Gastroesophageal sphincter (tissue), 3 donors: ENCODE measurements around the gene TFDP2.

Experiments
- EP300 ChIP-seq: sonication (generic); formaldehyde crosslinking; IDR thresholded peaks from one replicate; pipeline ENCODE4 v1.6.1; 2017; ENCODE audit warnings: antibody characterized with exemption, mild to moderate bottlenecking
- POLR2A ChIP-seq, 2 donors: fragments of 450-650 bp; IDR thresholded peaks; one replicate each; pipeline ENCODE4 v1.6.1; 2017; ENCODE audit warnings: antibody characterized with exemption in 2 of 2, mild to moderate bottlenecking in 2 of 2, moderate library complexity in 1 of 2
- POLR2AphosphoS5 ChIP-seq: sonication (generic); formaldehyde crosslinking; IDR thresholded peaks from one replicate; pipeline ENCODE4 v1.6.1; 2017; ENCODE audit warnings: antibody characterized with exemption
- TF ChIP-seq, protein P1 (sequence below), 4 experiments: fragments of 200-600 bp in 2 of 4; fragments of 450-650 bp in 2 of 4; sonication (generic) in 1 of 4; IDR thresholded peaks; one replicate each; pipeline ENCODE4 v1.5.1; 2017 to 2019; ENCODE audit warnings: antibody characterized with exemption in 4 of 4, mild to moderate bottlenecking in 2 of 4, moderate library complexity in 2 of 4

DNA sequence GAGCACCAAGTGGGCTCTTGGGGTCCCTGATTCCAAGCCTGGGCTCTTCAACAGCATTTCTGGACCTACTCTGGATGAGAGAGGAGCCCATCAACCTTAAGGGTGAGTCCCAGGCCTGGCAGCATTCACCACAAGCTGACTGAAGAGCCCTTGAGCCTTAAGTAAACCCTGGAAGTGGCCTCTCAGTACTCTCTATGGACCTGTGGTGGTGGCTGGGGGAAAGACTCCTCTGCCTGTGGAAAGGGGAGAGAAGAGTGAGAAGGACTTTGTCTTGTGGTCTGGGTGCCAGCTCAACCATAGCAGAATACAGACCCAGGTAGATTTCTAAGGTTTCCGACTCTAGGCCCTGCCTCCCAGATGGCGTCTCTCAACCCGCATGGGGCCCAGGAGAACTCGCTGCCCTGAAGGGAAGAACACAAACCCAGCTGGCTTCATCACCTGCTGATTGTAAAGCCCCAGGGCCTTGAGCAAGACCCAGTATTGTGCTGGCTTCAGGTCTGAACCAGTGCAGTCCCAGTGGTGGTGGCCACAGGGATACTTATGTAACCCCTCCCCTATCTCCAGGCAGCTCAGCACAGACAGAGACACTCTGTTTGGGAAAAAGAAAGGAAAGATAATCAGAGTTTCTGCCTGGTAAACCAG lies 71.4 kb downstream of the TFDP2 start:
- TF ChIP-seq, protein P1, sequence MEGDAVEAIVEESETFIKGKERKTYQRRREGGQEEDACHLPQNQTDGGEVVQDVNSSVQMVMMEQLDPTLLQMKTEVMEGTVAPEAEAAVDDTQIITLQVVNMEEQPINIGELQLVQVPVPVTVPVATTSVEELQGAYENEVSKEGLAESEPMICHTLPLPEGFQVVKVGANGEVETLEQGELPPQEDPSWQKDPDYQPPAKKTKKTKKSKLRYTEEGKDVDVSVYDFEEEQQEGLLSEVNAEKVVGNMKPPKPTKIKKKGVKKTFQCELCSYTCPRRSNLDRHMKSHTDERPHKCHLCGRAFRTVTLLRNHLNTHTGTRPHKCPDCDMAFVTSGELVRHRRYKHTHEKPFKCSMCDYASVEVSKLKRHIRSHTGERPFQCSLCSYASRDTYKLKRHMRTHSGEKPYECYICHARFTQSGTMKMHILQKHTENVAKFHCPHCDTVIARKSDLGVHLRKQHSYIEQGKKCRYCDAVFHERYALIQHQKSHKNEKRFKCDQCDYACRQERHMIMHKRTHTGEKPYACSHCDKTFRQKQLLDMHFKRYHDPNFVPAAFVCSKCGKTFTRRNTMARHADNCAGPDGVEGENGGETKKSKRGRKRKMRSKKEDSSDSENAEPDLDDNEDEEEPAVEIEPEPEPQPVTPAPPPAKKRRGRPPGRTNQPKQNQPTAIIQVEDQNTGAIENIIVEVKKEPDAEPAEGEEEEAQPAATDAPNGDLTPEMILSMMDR (IDR thresholded peaks at IDR 0.05): no peak
- TF ChIP-seq POLR2A (IDR thresholded peaks at IDR 0.05) (no peak), POLR2AphosphoS5 (no peak), EP300 (no peak)
